Activated CD4-positive, CD25-positive, alpha-beta regulatory T cell (primary cell): ENCODE measurements around the gene TJP1.
"Not testable (repeated sequence)": the region's sequence is repeated elsewhere in the genome, so short reads cannot be mapped to it uniquely, and the experiment has no call there.

ENCODE experiments used
- DNase-seq, 4 experiments: peaks; one replicate each; lab custom pipeline; 2025; lab: John Stamatoyannopoulos, UW

Gene TJP1

DNA sequence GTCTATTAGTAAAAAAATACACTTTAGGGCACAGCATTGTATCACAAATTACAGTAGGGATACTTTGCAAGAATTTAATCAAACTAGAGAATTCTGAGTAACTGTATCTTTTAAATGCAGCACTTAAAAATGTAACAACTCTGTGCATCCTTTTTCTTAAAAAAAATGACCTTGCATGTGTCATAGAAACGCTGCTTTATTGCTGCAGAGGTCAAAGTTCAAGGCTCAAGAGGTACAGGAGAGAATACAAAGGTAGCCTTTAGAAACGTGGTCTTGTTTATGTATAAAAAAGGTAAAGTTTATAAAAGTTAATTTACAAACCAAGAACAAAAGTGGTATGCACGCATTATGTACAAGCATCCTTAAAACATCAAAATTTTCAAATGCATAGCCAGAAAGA lies 122.0 kb downstream of the TJP1 start:
- DNase-seq, result no peak

GRCh38 chr15:29699791-29700190 lies 122.5 kb downstream of the TJP1 start:
- no peak for DNase-seq

GRCh38 chr15:29698030-29698701 lies 124.1 kb downstream of the TJP1 start:
- DNase-seq, result no peak

DNA sequence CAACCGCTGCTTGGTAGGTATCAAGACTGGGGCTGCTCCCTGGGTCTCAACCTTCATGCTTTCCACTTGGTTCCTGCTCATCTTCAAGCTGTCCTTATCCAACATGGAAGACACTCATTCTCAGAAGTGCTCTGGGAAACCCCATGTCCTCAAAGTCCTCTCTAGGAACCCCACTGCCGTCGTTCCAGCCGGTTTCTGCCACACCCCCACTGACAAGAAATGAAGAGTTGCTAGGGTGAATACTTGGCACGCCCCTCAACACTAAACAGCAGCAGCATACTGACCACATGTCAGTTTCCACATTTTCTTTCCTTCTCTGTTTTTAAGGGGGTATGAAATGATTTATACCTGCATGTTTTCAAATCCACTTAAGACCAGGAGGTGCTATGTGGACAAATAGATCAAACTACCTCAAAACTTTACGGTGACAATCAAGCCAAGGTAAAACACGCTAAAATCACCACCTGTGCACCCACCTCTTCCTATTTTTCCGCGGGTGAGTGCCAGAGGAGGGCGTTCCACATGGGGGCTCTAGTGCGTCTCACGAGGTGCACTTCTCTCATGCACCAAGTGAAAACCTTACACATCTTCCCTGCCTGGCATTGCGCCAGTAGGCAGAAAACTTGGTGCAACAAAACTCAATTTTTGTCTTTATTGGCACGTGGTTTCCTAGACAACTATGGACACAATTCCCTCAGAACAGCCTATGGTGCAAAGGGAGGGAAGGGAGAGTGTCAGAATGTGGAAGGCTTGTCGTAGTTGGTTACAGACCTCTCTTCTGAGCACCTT lies 125.1 kb downstream of the TJP1 start:
- DNase-seq, result no peak

GRCh38 chr15:29696506-29696905 lies 125.8 kb downstream of the TJP1 start:
- DNase-seq, result not testable (repeated sequence)

DNA sequence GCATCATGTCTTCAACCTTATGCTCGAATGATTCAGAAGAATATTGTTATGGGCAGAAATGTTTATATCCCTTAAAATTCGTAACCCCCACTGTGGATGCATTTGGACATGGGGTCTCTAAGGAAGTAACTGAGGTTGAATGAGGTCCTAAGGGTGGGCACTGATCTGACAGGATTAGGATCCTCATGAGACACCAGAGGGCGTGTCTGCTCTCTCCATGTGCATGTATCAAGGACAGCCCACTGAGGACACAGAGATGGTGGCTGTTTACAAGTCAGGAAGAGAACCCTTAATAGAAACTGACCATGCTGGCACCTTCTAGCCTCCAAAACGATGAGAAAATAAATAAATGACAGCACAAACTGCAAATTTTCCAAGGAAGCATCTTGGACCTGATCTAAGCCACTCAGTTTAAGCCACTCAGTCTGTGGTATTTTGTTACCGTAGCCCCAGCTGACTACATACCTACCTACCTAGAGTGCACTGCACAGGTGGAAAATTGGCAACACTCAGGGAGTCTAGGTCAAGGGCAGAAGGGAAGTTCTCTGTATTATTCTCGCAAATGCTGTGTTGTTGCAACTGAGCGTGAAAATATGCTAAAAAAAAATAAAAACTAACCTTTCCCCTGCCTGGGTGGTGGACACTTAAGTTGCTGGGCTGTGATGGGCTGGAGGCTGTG lies 126.6 kb downstream of the TJP1 start:
- no peak for DNase-seq

DNA sequence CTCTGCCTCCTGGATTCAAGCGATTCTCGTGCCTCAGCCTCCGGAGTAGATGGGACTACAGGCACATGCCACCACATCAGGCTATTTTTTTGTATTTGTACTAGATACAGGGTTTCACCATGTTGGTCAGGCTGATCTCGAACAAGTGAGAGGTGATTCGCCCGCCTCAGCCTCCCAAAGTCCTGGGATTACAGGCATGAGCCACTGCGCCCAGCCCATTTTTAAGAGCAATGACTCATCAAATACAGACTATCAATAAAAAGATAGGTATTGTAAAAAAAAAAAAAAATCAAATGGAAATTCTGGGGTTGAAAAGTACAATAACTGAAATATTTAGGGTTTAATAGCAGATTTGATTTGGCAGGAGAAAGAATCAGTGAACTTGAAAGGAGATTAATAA lies 129.0 kb downstream of the TJP1 start:
- no peak for DNase-seq

GRCh38 chr15:29692527-29692926 lies 129.7 kb downstream of the TJP1 start:
- DNase-seq, result no peak

- DNase-seq, result no peak
These were observed 131.3 kb downstream of the TJP1 start for GRCh38 chr15:29690765-29691475.

DNA sequence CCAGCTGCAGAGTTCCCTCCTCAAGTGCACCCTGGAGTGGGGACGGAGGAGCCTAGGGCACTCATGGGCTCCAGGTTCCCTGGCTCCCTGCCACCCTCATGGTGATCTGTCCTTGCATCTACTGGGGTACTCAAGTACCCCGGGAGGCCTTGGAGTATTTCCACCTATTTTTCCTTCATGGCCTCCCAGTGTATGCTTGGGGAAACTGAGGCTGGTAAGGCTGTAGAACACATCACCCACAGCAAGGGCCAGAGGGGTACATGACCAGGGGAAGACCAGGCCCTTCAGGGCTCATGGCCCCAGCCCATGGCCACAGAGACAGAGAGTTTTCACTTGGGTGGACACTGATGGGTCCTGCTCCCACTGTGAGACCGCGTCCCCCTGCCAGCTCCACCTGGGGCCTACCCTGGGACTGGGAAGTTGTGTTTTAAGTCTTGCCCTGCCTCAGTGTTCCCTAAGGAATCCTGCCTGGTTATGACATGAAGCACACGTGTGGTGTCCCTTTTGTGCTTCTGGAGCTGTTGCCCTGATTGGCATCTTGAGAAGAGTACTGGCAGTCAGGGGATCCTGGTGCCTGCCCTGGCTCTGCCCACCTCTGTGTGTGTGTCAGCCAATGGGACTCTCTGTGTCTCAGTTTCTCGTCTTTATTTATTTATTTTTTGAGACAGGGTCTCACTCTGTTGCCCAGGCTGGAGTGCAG lies 132.8 kb downstream of the TJP1 start:
- no peak for DNase-seq

- no peak for DNase-seq
These were observed 133.6 kb downstream of the TJP1 start for GRCh38 chr15:29688506-29689286.

DNA sequence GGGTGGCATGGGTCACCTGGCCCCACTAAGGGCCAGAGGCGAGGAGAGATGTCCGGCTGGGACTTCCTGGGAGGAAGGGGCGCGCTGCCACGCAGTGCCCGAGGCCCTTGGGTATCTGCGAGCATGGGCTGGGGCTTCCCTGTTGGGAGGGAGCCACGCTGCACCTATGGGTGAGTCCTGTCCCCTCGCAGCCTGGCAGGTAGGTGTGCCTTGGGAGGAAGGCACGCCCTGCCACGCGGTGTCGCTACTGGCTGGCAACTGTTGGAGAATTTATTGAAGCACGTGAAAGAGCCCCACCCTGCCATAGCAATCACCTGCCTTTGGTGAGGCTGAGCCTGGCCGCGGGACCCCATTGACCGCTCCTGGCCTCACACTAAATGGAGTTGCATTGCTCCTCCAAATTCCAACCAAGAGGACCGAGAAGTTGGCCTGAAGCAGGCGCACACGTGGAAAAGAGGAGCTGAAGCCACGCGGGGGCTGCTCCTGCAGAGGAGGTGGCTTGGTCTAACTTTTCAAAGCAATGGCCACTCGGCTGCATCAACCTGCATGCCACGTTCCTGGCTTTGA lies 134.2 kb downstream of the TJP1 start:
- no peak for DNase-seq

GRCh38 chr15:29687204-29687815 lies 135.0 kb downstream of the TJP1 start:
- DNase-seq, result no peak

- DNase-seq, result no peak
These were observed 135.6 kb downstream of the TJP1 start for GRCh38 chr15:29686445-29687203.

- DNase-seq, result no peak
These were observed 136.2 kb downstream of the TJP1 start for GRCh38 chr15:29686079-29686425.

DNA sequence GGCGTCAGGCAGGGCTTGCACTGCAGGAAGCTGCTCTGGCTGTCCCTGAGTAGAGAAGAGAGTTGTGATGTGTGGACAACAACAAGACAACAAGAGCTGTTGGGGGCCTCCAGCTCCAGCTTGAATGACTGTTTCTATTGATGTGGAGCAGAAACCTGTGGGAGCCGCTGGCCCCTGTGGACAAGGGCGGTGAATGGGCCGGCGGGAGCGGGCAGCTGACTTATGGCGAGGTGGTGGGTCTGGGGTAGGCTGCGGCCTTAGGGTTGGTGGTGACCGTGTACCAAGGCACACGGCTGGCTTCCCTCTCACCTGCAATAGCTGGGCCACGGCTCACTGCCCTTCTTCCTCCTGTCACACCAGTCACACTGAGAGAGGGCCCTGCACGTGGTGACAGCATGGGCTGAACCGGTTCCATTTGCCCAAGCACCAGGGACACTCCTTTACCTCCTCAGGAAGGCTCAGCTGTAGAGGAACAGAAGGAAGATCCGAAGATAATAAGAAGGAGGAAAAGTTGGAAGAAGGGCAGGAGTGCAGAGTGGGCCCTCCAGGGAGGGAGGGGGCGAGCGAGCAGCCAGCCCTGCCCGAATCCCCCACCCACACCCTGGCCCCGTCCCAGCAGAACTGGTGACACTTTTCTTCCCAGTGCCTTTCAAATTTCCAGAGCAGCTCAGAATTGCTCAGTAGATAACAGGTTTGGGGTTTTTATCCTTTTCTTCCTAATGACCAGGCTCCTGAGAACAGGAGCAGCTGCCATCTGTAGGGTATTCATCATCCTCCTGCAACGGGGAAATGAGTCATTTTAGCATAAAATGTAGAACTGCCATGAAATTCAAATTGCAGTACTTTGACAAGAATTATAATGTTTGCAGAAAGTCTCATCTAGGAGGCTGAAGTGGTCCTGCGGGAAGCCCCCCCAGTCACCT lies 136.9 kb downstream of the TJP1 start:
- no peak for DNase-seq

GRCh38 chr15:29682781-29683180 lies 139.5 kb downstream of the TJP1 start:
- DNase-seq, result no peak

- DNase-seq, result no peak
These were observed 139.9 kb downstream of the TJP1 start for GRCh38 chr15:29682361-29682760.
